Effector CD4-positive, alpha-beta T cell (primary cell): ENCODE data around the gene CNP.
A peak's percentile ranks its signal among the peaks of the same experiment; 100 is the strongest.
"Not testable (repeated sequence)": the region's sequence is repeated elsewhere in the genome, so short reads cannot be mapped to it uniquely, and the experiment has no call there.

Source experiments
- DNase-seq: peaks from one replicate; pipeline ENCODE4 v3.0.0-alpha.2; 2020
- total RNA-seq: gene quantifications from one replicate; lab custom pipeline; 2026; lab: John Stamatoyannopoulos, UW

CNP gene
- total RNA-seq = 45.6 reads per million, percentile 66 among the genes with 10 or more reads in this experiment

DNA sequence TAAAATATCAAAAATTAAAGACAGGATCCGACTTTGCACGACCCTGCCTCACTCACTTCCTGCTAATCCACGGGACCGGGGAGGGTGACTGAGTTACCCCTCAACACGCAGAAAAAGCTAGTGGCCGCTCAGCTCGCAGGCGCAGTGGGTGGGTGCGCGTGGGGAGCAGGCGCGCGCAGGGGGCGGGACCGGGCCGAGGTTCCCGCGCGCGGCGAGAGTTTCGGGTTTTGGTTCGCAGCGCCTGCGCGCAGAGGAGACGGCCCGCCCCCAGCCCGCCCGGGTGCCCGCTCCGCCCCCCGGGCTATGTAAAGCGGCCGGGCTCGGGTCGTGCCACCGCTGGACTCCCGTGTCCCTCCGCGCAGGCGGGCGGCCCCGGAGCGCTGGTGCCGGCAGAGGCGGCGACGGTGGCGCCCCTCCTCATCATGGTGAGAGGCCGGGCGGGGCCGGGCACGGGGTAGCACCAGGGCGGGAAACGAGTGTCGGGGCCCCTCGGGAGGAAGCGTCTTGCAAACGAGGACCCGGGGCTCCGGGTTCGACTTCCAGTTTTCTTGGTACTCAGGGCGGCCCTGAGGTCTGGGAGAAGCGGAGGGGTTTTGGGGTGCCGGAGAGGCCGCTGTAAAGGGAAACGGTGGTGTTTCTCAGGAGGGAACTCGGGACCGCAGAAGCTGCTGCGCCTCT is at the start of gene CNP:
TSS of gene CNP (plus strand) at position 333 of the 678 bp plus-strand sequence. CDS start at position 423, 90 bp downstream.
- peak; percentile 87 for DNase-seq

- DNase-seq = no peak
These were observed 49.4 kb upstream of the CNP start for GRCh38 chr17:41917192-41917591.

- peak; percentile 35 for DNase-seq
These were observed 48.8 kb upstream of the CNP start for GRCh38 chr17:41917679-41918313.

DNA sequence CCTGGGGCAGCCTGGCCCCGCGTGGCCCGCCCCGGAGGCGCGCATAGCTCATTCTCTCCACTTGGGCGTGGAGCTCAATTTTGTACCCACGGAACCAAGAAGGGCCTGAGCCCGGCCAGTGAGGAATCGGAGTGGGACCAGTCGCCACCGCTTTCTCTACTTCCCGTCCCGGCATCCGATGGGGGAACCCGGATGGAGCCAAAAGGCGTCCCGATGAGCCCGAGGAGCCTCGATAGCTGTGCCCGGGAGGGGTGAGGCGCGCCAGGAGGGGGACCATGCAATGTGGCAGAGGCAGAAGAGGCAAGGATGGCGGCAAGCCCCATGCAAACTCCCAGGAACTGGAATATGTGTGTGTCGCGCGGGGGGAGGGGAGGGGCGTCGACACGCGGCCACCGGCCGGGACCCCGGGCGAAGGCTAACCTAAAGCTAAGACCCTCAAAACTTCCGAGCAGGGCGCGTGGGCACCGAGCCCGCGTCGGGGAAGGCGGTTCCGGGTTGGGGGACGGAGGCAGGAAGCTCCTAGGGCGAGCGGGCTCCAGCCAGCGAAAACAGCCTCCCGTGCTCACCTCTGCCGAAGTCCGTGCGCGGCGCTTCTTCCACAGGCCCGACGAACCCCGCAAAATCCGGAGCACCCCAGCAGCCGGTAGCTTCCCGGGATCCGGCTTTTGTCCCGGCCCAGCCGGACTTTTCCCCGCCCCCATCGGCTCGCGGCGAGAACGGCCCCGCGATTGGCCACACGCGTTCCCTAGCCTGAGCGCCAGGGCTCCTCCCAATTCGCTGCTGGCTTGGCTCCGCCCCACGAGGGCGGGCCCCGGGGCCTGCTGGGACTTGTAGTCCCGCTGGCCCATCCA is 48.1 kb upstream of the CNP start, which contains the start of gene ACLY:
TSS of gene ACLY (minus strand) at position 638 of the 851 bp plus-strand sequence. CDS start 5,078 bp downstream, outside the sequence.
- DNase-seq = peak; percentile 93

- DNase-seq = no peak
These were observed 47.3 kb upstream of the CNP start for GRCh38 chr17:41919165-41919817.

- DNase-seq = no peak
These were observed 46.6 kb upstream of the CNP start for GRCh38 chr17:41919840-41920579.

DNA sequence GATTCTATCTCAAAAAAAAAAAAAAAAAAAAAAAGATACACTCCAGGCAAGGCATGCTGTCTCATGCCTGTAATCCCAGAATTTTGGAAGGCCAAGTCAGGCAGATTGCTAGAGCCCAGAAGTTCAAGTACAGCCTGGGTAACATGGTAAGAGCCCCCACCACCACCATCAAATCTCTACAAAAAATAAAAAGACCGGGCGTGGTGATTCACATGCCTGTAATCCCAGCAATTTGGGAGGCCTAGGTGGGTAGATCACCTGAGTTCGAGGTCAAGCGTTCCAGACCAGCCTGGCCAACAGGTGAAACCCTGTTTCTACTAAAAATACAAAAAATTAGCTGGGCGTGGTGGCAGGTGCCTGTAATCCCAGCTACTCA is 46.0 kb upstream of the CNP start:
- no peak for DNase-seq

- DNase-seq = no peak
These were observed 40.5 kb upstream of the CNP start for GRCh38 chr17:41925991-41926590.

DNA sequence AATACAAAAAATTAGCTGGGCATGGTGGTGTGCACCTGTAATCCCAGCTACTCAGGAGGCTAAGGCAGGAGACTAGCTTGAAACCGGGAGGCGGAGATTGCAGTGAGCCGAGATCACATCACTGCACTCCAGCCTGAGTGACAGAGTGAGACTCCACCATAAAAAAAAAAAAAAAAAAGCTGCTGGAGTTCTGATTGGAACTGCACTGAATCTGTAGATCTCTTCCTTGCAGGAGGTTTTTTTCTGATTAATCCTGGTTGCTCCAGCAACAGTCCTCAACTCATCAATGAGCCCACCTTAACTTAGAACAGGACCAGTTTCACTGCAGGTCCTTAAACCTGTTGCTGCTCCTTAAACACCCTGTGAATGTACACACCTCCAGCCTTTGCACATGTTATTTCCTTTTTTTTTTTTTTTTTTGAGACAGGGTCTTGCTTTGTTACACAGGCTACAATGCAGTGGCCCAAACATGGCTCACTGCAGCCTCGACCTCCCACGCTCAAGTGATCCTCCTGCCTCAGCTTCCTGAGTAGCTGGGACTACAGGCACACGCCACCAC is 37.8 kb upstream of the CNP start:
- DNase-seq = no peak

- peak; percentile 95 for DNase-seq
These were observed 36.4 kb upstream of the CNP start, which contains the start of gene ODAD4 for GRCh38 chr17:41930009-41930832. Gene ODAD4 (plus strand): TSS chr17:41930617. CDS start chr17:41930724, 107 bp downstream.

- DNase-seq = not testable (repeated sequence)
These were observed 35.8 kb upstream of the CNP start for GRCh38 chr17:41930833-41931156.

- not testable (repeated sequence) for DNase-seq
These were observed 34.9 kb upstream of the CNP start for GRCh38 chr17:41931715-41932114.

- no peak for DNase-seq
These were observed 33.7 kb upstream of the CNP start for GRCh38 chr17:41932816-41933389.

DNA sequence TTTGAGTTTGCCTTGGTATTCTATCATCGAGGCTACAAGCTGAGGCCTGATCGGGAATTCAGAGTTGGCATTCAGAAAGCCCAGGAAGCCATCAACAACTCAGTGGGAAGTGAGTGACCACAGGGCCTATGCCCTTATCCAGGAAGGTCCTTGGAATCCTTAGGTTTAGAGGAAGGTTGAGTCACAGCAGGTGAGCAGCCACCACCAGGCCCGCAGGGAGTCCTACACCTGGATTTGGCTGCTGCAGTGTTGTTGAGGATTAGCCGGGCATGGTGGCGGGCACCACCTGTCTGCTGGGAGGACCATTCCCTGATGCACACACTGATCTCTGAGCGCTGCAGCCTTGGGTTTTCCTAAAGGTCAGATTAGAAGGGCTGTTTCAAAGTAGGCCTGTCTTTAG is 31.0 kb upstream of the CNP start:
- no peak for DNase-seq

DNA sequence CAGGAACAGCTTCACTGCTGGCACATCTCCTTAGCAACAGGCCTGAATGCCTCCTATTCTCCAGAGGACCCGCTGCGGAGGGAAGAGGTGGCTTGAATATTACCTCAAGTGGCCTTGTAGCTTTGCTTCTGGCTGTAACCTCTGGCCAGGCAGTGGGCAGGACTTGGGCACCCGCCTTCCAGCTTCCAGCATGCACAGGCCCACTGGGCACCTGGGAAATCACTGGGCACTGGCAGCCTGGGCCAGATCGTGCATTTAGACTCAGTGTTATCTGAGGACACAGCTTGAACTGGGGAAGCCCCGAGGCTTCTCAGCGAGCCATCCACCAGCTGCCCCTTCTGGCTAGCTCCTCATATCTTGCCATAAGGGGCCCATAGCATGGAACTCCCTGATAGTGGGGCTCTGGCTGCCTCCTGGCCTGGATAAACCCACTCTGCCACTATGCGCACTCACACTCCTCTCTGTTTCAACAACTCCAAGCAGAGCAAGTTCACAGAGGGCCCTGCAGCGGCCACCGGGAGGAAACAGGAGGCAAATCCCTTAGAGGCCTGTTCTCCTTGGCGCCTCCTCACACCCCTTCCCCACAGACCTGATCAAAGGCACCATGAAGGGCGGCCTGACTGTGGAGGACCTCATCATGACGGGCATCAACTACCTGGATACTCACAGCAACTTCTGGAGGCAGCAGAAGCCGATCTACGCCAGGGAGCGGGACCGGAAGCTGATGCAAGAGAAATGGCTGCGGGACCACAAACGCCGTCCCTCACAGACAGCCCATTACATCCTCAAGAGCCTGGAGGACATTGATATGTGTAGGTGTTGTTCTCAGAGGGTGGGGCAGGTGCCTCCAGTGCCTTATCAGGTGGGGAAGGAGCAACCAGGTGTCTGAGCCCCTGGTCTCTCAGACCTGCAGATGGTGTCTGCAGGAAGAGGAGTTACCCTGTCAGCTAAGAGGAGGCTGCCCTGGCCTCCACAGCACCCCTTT is 28.3 kb upstream of the CNP start:
- no peak for DNase-seq

DNA sequence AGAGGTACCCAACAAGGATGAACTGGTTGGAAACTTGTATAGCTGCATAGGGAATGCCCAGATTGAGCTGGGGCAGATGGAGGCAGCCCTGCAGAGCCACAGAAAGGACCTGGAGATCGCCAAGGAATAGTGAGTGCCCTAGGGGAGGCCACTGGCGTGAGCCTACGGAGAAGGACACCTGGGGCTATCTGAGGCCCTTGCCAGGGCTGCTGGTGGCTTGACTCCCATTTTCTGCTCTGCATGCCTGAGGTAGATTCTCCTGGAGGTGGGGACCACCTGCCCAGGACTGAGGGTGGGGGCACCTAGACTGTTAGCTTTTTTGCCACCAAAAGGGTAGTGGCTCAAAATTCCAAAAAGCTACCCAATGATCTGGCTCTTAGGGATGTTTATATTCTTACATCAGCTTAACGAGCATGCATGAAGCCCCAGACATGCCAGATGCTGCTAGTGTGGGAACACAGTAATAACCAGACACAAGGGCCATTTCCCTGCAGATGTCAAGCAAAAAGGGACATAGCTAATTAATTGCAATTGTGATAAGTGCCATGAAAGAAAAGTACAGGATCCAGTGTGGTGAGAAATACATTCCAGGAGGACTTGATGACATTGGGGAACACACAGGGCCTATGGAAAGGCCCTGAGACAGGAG is 27.4 kb upstream of the CNP start:
- DNase-seq = no peak

GRCh38 chr17:41939693-41940090 is 26.9 kb upstream of the CNP start:
- DNase-seq = no peak

DNA sequence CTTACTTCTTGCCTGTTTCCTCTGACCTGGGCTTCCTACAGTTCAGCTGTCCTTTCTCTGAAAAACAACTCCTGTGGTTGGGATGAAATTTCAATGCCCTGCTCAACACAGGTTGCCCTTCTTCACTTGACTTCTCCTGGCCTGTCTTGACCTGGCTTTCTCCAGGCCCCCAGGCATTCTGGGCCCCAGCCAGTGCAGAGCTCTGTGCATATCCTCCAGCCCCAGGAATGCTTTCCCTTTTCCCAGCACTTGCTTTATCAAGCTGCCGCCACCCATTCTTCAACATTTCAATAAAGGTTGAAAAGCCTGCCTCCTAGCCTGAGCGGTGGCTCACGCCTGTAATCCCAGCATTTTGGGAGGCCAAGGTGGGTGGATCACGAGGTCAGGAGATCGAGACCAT is 25.4 kb upstream of the CNP start:
- DNase-seq = no peak
